Activated CD4-positive, alpha-beta T cell treated with anti-CD3 and anti-CD28 coated beads for 36 hours (primary cell): ENCODE data around the gene NDUFS8. TPM values are rescaled to one million over a fixed set of nuclear protein-coding genes. Genes with fewer than 3 reads are reported as not detected.
"Not testable (repeated sequence)": the region's sequence is repeated elsewhere in the genome, so short reads cannot be mapped to it uniquely, and the experiment has no call there.

Source experiments
- ATAC-seq: fragments of 200-7000 bp; cut with Tn5 transposase; one replicate; pipeline ENCODE4 v1.10.0; 2021; ENCODE audit warnings: mild to moderate bottlenecking, moderate library complexity
- CTCF ChIA-PET: fragments of 350-600 bp; sonication (Branson Sonifier 250); formaldehyde crosslinking; loops from one replicate; lab custom pipeline; 2021; ENCODE audit warnings: antibody characterized with exemption; lab: Charles Lee
- POLR2A ChIA-PET: fragments of 350-600 bp; sonication (Branson Sonifier 250); formaldehyde crosslinking; loops from one replicate; lab custom pipeline; 2021; ENCODE audit warnings: antibody characterized with exemption, inconsistent platforms; lab: Charles Lee
- DNase-seq: peaks from one replicate; pipeline ENCODE4 v3.0.0-alpha.2; 2020
- H3K27ac Mint-ChIP-seq: one replicate; pipeline ENCODE4 v1.8.0; 2021; ENCODE audit warnings: mixed read lengths
- H3K27me3 Mint-ChIP-seq: one replicate; pipeline ENCODE4 v1.8.0; 2021; ENCODE audit warnings: mixed read lengths
- H3K36me3 Mint-ChIP-seq: one replicate; pipeline ENCODE4 v1.8.0; 2021; ENCODE audit warnings: low read depth, mixed read lengths
- H3K4me1 Mint-ChIP-seq: one replicate; pipeline ENCODE4 v1.8.0; 2021; ENCODE audit warnings: mixed read lengths
- H3K4me3 Mint-ChIP-seq: one replicate; pipeline ENCODE4 v1.8.0; 2021; ENCODE audit warnings: mild to moderate bottlenecking, moderate library complexity, mixed read lengths
- H3K9me3 Mint-ChIP-seq: one replicate; pipeline ENCODE4 v1.8.0; 2021; ENCODE audit warnings: low read depth, mixed read lengths
- intact Hi-C, 2 experiments: fragments of 100-400 bp; cut with DNase I in 1 of 2; cut with micrococcal nuclease in 1 of 2; formaldehyde crosslinking; loops; one replicate each; pipeline versions ENCODE4 v1.14.2 to v1.15.1; 2022 to 2024; cut with DNase I, micrococcal nuclease
- total RNA-seq, 2 experiments: library from RNA; stranded (reverse); gene quantifications; one replicate each; pipeline ENCODE4 v1.2.3, GENCODE V29; 2021

Gene NDUFS8
- total RNA-seq = 100 to 1,000 TPM; 108 to 113 TPM

- Mint-ChIP-seq H3K36me3 (peaks cover 7% of the 10 kb centered on the region), H3K9me3 (no peaks in the 10 kb centered on the region), H3K27ac (peak within 1 kb of the TSS; percentile 95), H3K4me3 (peak within 1 kb of the TSS; percentile 96), H3K4me1 (peaks cover 26% of the 10 kb centered on the region), H3K27me3 (no peaks in the 10 kb centered on the region)
- ChIA-PET CTCF (interaction anchor here (0.6 kb wide), 1 partner anchor 1592 kb away, joined by 3 read pairs; the partner anchor contains the start of gene MRPL11), POLR2A (interaction anchor here (0.6 kb wide), 1 partner anchor 652 kb away, joined by 3 read pairs; no protein-coding TSS in a partner anchor)
- peak; percentile 97 for DNase-seq
- intact Hi-C loops = loop anchor here (1.0 to 10.0 kb wide), 12 partner anchors 10 to 1644 kb away; partner anchors contain the start of genes CDK2AP2 (in 1 of the 2), CHKA (in 1 of the 2), LTO1 (in 1 of the 2) and PPP6R3 (in 1 of the 2)
- peak; percentile 99 for ATAC-seq
Observed at GRCh38 chr11:68030318-68031143, at the start of gene NDUFS8. Gene NDUFS8 (plus strand): TSS chr11:68030681. CDS start chr11:68032152, 1,471 bp downstream.

DNA sequence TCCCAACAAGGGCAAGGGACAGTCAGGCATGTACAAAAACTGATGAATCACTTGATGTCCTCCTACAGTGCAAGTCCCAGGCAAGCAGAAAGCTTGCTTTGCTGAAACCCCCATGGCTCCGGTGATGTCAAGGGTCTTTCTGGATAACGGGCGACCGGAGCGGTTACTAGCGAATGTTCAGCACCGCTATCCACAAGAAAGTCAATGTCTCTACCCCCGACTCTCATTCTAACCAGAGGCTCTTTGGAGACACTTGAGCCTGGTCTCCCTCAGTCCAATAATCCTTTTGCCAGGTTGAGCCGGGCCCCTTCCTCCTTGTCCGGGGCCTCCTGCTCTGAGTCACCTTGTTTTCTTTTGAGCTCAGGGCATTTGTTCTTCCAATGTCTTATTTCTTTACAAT lies 49.3 kb upstream of the NDUFS8 start:
- H3K27ac Mint-ChIP-seq, POLR2A ChIA-PET, intact Hi-C loops: not testable (repeated sequence)

DNA sequence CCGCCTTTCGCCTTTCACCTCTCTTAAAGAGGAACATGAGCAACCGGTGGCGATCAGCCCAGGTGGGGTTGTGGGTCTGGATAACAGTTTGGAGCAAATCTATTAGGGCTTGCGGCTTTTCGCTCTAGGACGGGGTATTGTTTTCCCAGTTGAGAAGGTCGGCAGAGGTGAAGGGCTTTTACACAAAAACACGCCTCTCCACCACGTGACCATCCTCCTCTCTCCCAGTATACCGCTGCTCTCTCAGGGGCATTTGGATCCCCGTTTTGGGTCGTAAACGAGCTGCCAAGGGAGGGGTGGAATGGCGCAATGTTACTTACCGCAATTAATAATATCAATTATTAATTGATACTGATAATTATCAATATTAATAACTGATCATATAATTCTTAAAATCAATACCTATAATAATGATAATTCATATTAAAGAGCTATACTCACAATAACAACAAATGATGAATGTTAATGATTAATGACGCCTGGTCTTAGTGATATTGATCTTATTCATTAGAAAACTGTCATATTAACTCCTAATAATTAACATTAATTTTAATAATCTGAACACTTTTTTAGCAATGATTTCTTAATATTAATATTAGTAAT lies 48.1 kb upstream of the NDUFS8 start:
- H3K9me3 Mint-ChIP-seq, ATAC-seq, H3K4me1 Mint-ChIP-seq, DNase-seq, H3K27me3 Mint-ChIP-seq, intact Hi-C loops, CTCF ChIA-PET, H3K27ac Mint-ChIP-seq, H3K36me3 Mint-ChIP-seq, H3K4me3 Mint-ChIP-seq: not testable (repeated sequence)
- POLR2A ChIA-PET = interaction anchor here (0.7 kb wide), 1 partner anchor 423 kb away, joined by 3 read pairs; no protein-coding TSS in a partner anchor

More for the DNA sequence above, 49.3 kb upstream of the NDUFS8 start:
- H3K9me3 Mint-ChIP-seq, H3K4me3 Mint-ChIP-seq, ATAC-seq, DNase-seq, H3K36me3 Mint-ChIP-seq, H3K27me3 Mint-ChIP-seq, H3K4me1 Mint-ChIP-seq: not testable (repeated sequence)
- CTCF ChIA-PET = interaction anchor here (0.6 kb wide), 2 partner anchors 323 to 504 kb away, joined by 3 read pairs; no protein-coding TSS in a partner anchor

DNA sequence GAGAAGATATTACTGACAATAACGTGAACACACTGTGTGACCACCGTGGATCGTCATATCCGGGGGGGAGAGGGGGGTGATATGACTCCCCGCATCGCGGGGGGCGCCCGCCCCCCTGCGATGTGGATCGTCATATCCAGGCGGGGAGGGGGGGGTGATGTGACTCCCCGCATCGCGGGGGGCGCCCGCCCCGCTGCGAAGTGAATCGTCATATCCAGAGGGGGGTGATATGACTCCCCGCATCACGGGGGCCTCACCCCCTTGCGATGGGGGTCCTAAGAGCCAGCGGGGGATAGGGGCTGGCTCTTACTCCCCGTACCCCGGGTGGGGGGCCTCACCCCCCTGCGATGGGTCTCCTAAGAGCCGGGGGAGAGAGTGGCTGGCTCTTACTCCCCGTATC lies 46.5 kb upstream of the NDUFS8 start:
- no peaks in the 10 kb centered on the region for H3K4me1 Mint-ChIP-seq
- H3K4me3 Mint-ChIP-seq = no peak overlapping the region
- no peaks in the 10 kb centered on the region for H3K27me3 Mint-ChIP-seq
- H3K9me3 Mint-ChIP-seq = no peaks in the 10 kb centered on the region
- H3K27ac Mint-ChIP-seq = no peak overlapping the region
- POLR2A ChIA-PET = no interaction called here
- CTCF ChIA-PET = no interaction called here
- ATAC-seq = no peak
- intact Hi-C loops = no loop called here
- no peaks in the 10 kb centered on the region for H3K36me3 Mint-ChIP-seq
- DNase-seq = no peak

- H3K36me3 Mint-ChIP-seq, CTCF ChIA-PET, intact Hi-C loops, H3K4me3 Mint-ChIP-seq, H3K27ac Mint-ChIP-seq, H3K4me1 Mint-ChIP-seq, DNase-seq, H3K9me3 Mint-ChIP-seq, POLR2A ChIA-PET, ATAC-seq, H3K27me3 Mint-ChIP-seq: not testable (repeated sequence)
Observed at GRCh38 chr11:67985302-67985701, 45.2 kb upstream of the NDUFS8 start.

- CTCF ChIA-PET, H3K4me3 Mint-ChIP-seq, H3K27me3 Mint-ChIP-seq, DNase-seq, intact Hi-C loops, H3K9me3 Mint-ChIP-seq, H3K36me3 Mint-ChIP-seq, H3K27ac Mint-ChIP-seq, POLR2A ChIA-PET, H3K4me1 Mint-ChIP-seq: not testable (repeated sequence)
- peak; percentile 16 for ATAC-seq
Observed at GRCh38 chr11:67990546-67991346, 39.7 kb upstream of the NDUFS8 start.

- H3K27me3 Mint-ChIP-seq, H3K36me3 Mint-ChIP-seq, intact Hi-C loops, CTCF ChIA-PET, H3K27ac Mint-ChIP-seq, H3K9me3 Mint-ChIP-seq, DNase-seq, H3K4me3 Mint-ChIP-seq, ATAC-seq, POLR2A ChIA-PET, H3K4me1 Mint-ChIP-seq: not testable (repeated sequence)
Observed at GRCh38 chr11:67991347-67992121, 38.9 kb upstream of the NDUFS8 start.

- CTCF ChIA-PET = interaction anchor here (0.6 to 1.4 kb wide), 3 partner anchors 9 to 17 kb away, joined by 3 to 4 read pairs (median 4); partner anchors contain the start of gene ALDH3B1
- peak; percentile 69 for DNase-seq
- H3K27me3 Mint-ChIP-seq, H3K27ac Mint-ChIP-seq, intact Hi-C loops, H3K36me3 Mint-ChIP-seq, H3K9me3 Mint-ChIP-seq, ATAC-seq, POLR2A ChIA-PET, H3K4me3 Mint-ChIP-seq: not testable (repeated sequence)
- H3K4me1 Mint-ChIP-seq = peaks cover 20% of the 10 kb centered on the region
Observed at GRCh38 chr11:67993821-67994220, 36.7 kb upstream of the NDUFS8 start.

DNA sequence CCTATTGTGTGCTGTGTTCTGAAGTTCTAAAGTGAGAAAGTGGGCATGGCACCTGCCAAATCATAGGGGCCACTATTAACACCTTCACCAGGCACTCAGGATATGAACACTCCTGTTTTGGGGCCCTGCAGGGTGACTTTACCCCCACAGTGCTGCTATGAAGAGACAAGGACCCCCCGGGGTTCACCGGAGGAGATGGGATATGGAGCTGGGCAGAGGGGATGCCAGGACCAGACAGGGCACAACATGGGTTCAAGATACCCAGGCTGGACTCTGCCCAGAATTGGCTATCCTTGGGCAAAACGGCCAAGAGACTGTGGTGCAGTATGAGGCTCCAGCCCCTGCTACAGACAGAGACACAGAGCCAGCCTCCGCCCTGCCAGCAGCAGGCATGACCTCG lies 36.1 kb upstream of the NDUFS8 start:
- POLR2A ChIA-PET, H3K27me3 Mint-ChIP-seq, H3K27ac Mint-ChIP-seq, DNase-seq, H3K9me3 Mint-ChIP-seq, intact Hi-C loops, H3K4me3 Mint-ChIP-seq, ATAC-seq, H3K36me3 Mint-ChIP-seq: not testable (repeated sequence)
- CTCF ChIA-PET = interaction anchor here (0.6 to 1.4 kb wide), 3 partner anchors 8 to 16 kb away, joined by 3 to 4 read pairs (median 4); partner anchors contain the start of gene ALDH3B1
- H3K4me1 Mint-ChIP-seq = peaks cover 20% of the 10 kb centered on the region

DNA sequence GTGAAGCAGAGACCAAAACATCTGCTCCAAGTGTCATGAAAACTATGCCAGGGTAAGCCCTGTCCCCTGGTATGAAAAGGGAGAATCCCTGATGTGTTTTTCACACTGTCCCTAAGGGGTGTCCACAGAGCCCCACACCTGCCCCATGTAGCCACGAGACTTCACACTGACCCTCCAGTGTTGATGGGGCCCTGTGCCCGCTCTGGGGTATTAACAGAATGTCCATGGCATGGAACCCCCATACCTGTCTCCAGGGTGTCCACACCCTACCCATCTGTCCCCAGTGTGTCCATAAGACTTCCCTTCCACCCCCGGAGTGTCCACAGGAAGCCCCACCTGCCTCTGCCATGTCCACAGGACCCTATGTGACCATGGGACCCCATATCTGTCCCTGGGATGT lies 35.4 kb upstream of the NDUFS8 start:
- POLR2A ChIA-PET, H3K4me3 Mint-ChIP-seq, intact Hi-C loops, H3K27ac Mint-ChIP-seq, ATAC-seq, DNase-seq, H3K27me3 Mint-ChIP-seq, H3K36me3 Mint-ChIP-seq, H3K9me3 Mint-ChIP-seq, CTCF ChIA-PET: not testable (repeated sequence)
- H3K4me1 Mint-ChIP-seq = peaks cover 20% of the 10 kb centered on the region
